Sigmoid colon (tissue), 7 donors: ENCODE data around the gene COLEC12. TPM values are rescaled to one million over a fixed set of nuclear protein-coding genes. Genes with fewer than 3 reads are reported as not detected.

ENCODE experiments used
- DNase-seq: peaks from one replicate; pipeline ENCODE4 v3.0.0-alpha.2; 2019
- H3K27ac ChIP-seq, 4 donors: fragments of 200-600 bp; sonication (generic); one replicate each; pipeline ENCODE4 v1.5.1; 2016 to 2019; ENCODE audit warnings: mild to moderate bottlenecking in 1 of 4
- H3K27me3 ChIP-seq, 3 donors: fragments of 200-600 bp; sonication (generic); one replicate each; pipeline ENCODE4 v1.5.1; 2019; ENCODE audit warnings: mild to moderate bottlenecking in 1 of 3
- H3K36me3 ChIP-seq, 4 donors: fragments of 200-600 bp; sonication (generic); one replicate each; pipeline ENCODE4 v1.5.1; 2016 to 2019
- H3K4me1 ChIP-seq, 4 donors: fragments of 200-600 bp; sonication (generic); one replicate each; pipeline ENCODE4 v1.5.1; 2017 to 2019
- H3K4me3 ChIP-seq, 4 donors: fragments of 200-600 bp; sonication (generic); one replicate each; pipeline ENCODE4 v1.5.1; 2017 to 2019; ENCODE audit warnings: mild to moderate bottlenecking in 2 of 4, moderate library complexity in 1 of 4
- H3K9me3 ChIP-seq, 4 donors: fragments of 200-600 bp in 3 of 4; sonication (generic) in 3 of 4; one replicate each; pipeline versions ENCODE4 v1.5.1 to v1.6.1; 2013 to 2019
- EP300 ChIP-seq, 4 donors: sonication (generic); formaldehyde crosslinking; IDR thresholded peaks; one replicate each; pipeline ENCODE4 v1.6.1; 2017; ENCODE audit warnings: antibody characterized with exemption in 4 of 4
- POLR2A ChIP-seq, 2 donors: fragments of 450-650 bp; IDR thresholded peaks; one replicate each; pipeline ENCODE4 v1.6.1; 2016; ENCODE audit warnings: antibody characterized with exemption in 2 of 2, mild to moderate bottlenecking in 2 of 2, moderate library complexity in 2 of 2
- POLR2AphosphoS5 ChIP-seq, 4 donors: sonication (generic); formaldehyde crosslinking; IDR thresholded peaks; one replicate each; pipeline ENCODE4 v1.6.1; 2017; ENCODE audit warnings: antibody characterized with exemption in 4 of 4
- WGBS, 2 donors: extraction: QIAGEN DNeasy Blood & Tissue Kit; methylation state at CpG; one replicate each; pipeline ENCODE4 v1.1.7; 2013; 5-methylcytosine and 5-hydroxymethylcytosine counted together
- intact Hi-C: fragments of 100-400 bp; cut with DNase I; formaldehyde crosslinking; loops from one replicate; pipeline ENCODE4 v1.15.1; 2023
- polyA plus RNA-seq, 3 donors: library from polyadenylated mRNA; stranded (reverse); fragments of 200-250 nt; gene quantifications; one replicate each; pipeline ENCODE4 v1.2.3, GENCODE V29; 2013
- total RNA-seq, 4 donors: library from RNA; depleted of rRNA; stranded (reverse); fragments of >200 nt; gene quantifications; one replicate each; pipeline ENCODE4 v1.1.0, GENCODE V29; 2016
- TF ChIP-seq, protein P1 (sequence below), 4 experiments: fragments of 450-650 bp in 3 of 4; fragments of 200-600 bp in 1 of 4; IDR thresholded peaks; one replicate each; pipeline ENCODE4 v1.5.1; 2016 to 2019; ENCODE audit warnings: antibody characterized with exemption in 4 of 4, mild to moderate bottlenecking in 3 of 4, moderate library complexity in 2 of 4
- donor health status: healthy with polysubstance abuse.
- donor health status: Bipolar disorder and iron deficiency.
- donor health status: healthy.

The COLEC12 gene
- total and polyA plus RNA-seq, 7 donors = 0.69 to 24.7 (median 15.9) TPM

DNA sequence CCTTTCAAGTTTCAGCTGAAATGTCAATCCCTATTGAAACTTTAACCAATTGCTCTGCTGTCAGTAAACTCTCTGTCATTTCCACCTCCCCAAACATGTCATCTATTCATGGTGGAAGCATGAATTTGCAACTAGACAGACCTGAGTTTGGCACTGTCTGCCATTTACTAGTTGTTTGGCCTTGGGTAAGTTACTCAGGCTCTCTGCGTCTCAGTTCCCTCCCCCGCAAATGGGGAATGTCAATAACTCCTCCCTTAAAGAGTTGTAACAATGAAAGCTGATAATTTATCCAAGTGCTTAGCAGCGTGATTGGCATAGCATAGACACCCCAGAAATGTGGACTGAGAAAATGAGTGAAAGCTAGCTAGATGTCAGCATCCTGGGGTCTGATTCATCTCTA lies 159.4 kb downstream of the COLEC12 start:
- DNase-seq = no peak
- no peak overlapping the region for H3K4me3 ChIP-seq
- H3K27me3 ChIP-seq = no peaks in the 10 kb centered on the region
- H3K9me3 ChIP-seq = no peaks in the 10 kb centered on the region
- peaks cover 0 to 26% (median 20%) of the 10 kb centered on the region in 4 donors for H3K4me1 ChIP-seq
- H3K27ac ChIP-seq = peak overlapping the region in 3 of 4 donors; percentile 63 to 77 (median 71)
- 61 to 85% methylated on average over 3 of the region's 3 CpGs for WGBS, 2 donors
- intact Hi-C loops = loop anchor here (5.0 kb wide), 2 partner anchors 36 to 116 kb away; no protein-coding TSS in a partner anchor
- TF ChIP-seq, protein P1, sequence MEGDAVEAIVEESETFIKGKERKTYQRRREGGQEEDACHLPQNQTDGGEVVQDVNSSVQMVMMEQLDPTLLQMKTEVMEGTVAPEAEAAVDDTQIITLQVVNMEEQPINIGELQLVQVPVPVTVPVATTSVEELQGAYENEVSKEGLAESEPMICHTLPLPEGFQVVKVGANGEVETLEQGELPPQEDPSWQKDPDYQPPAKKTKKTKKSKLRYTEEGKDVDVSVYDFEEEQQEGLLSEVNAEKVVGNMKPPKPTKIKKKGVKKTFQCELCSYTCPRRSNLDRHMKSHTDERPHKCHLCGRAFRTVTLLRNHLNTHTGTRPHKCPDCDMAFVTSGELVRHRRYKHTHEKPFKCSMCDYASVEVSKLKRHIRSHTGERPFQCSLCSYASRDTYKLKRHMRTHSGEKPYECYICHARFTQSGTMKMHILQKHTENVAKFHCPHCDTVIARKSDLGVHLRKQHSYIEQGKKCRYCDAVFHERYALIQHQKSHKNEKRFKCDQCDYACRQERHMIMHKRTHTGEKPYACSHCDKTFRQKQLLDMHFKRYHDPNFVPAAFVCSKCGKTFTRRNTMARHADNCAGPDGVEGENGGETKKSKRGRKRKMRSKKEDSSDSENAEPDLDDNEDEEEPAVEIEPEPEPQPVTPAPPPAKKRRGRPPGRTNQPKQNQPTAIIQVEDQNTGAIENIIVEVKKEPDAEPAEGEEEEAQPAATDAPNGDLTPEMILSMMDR (IDR thresholded peaks at IDR 0.05) = no peak
- TF ChIP-seq POLR2AphosphoS5 (IDR thresholded peaks at IDR 0.05) (no peak), POLR2A (IDR thresholded peaks at IDR 0.05) (no peak), EP300 (IDR thresholded peaks at IDR 0.05) (no peak)
- no peaks in the 10 kb centered on the region for H3K36me3 ChIP-seq

DNA sequence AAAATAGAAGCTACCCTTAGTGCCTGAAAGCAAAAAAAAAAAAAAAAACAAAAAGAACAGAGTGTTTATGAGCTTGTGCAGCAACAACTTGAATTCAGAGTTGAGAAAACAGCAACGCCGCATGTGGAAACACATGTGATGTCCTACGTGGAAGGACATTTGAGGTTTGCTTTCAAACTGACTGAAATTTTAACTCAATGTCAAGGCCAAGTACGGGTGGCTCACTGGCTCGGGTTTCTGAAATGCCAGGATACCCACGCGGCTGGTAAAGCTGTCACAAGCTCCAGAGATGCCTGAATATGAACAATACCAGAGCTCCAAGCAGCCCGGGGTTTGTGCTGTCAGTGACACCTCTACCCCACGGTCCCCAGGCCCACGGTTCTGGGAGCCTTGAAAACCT lies 160.5 kb downstream of the COLEC12 start:
- Histone ChIP-seq H3K4me1 (peaks cover 0 to 26% (median 20%) of the 10 kb centered on the region in 4 donors), H3K36me3 (no peaks in the 10 kb centered on the region), H3K4me3 (no peak overlapping the region), H3K9me3 (no peaks in the 10 kb centered on the region), H3K27ac (peak overlapping the region in 3 of 4 donors; percentile 63 to 77 (median 71)), H3K27me3 (no peaks in the 10 kb centered on the region)
- 82 to 88% methylated on average over 10 of the region's 10 CpGs for WGBS, 2 donors
- DNase-seq = peak; percentile 84
- TF ChIP-seq EP300 (IDR thresholded peaks at IDR 0.05) (peak in 2 of 4 donors; percentile 47 to 51), POLR2A (IDR thresholded peaks at IDR 0.05) (no peak), POLR2AphosphoS5 (IDR thresholded peaks at IDR 0.05) (peak; percentile 32 to 68 (median 57))
- TF ChIP-seq, protein P1 (IDR thresholded peaks at IDR 0.05) = no peak
- intact Hi-C loops = loop anchor here (5.0 kb wide), 2 partner anchors 37 to 117 kb away; no protein-coding TSS in a partner anchor

DNA sequence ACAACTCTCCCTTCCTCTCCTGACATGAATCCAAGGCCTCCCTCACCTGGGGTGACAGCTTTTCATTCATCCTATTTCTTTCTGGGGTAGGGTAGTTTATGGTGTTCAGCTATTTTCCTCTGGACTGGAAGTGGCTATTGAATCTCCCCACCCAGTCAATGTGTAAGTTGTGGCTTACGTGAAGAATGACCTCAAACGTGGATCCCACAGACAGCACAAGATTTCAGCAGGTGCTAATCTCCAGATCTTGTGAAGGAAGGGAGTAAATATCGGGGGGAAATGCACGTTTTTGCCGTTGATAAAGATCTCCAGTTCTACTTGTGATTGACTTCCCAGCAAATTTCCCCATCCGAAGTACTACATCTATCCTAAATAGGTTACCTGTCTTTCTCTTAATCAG lies 161.3 kb downstream of the COLEC12 start:
- 71 to 72% methylated on average over 6 of the region's 6 CpGs for WGBS, 2 donors

DNA sequence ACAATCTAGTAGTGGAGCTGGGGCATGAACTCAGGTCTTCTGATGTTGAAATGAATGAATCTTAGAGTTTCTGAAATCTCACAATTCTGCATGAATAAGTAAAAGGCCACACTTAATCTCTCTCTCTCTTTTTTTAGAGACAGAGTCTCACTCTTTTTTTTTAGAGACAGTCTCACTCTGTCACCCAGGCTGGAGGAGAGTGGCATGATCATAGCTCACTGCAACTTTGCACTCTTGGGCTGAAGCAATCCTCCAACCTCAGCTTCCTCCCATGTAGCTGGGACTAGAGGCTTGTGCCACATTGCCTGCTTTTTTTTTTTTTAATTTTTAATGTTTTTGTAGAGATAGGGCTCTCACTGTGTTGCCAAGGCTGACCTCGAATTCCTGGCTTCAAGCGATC lies 163.8 kb downstream of the COLEC12 start:
- intact Hi-C loops = no loop called here
- Histone ChIP-seq H3K9me3 (no peaks in the 10 kb centered on the region), H3K27me3 (no peaks in the 10 kb centered on the region), H3K4me3 (no peak overlapping the region), H3K27ac (no peak overlapping the region), H3K36me3 (no peaks in the 10 kb centered on the region), H3K4me1 (peaks cover 0 to 48% (median 42%) of the 10 kb centered on the region in 4 donors)
- TF ChIP-seq POLR2AphosphoS5 (IDR thresholded peaks at IDR 0.05) (no peak), EP300 (IDR thresholded peaks at IDR 0.05) (no peak), POLR2A (IDR thresholded peaks at IDR 0.05) (no peak)
- TF ChIP-seq, protein P1 (IDR thresholded peaks at IDR 0.05) = no peak
- DNase-seq = no peak
- WGBS, 2 donors = 71 to 79% methylated on average over 2 of the region's 2 CpGs

More for the DNA sequence above, 161.3 kb downstream of the COLEC12 start:
- Histone ChIP-seq H3K4me1 (peaks cover 0 to 26% (median 20%) of the 10 kb centered on the region in 4 donors), H3K27ac (peak overlapping the region in 3 of 4 donors; percentile 63 to 77 (median 71)), H3K9me3 (no peaks in the 10 kb centered on the region), H3K4me3 (no peak overlapping the region), H3K36me3 (no peaks in the 10 kb centered on the region), H3K27me3 (no peaks in the 10 kb centered on the region)
- intact Hi-C loops = no loop called here
- TF ChIP-seq POLR2AphosphoS5 (IDR thresholded peaks at IDR 0.05) (no peak), EP300 (IDR thresholded peaks at IDR 0.05) (no peak), POLR2A (IDR thresholded peaks at IDR 0.05) (no peak)
- TF ChIP-seq, protein P1 (IDR thresholded peaks at IDR 0.05) = no peak
- no peak for DNase-seq

DNA sequence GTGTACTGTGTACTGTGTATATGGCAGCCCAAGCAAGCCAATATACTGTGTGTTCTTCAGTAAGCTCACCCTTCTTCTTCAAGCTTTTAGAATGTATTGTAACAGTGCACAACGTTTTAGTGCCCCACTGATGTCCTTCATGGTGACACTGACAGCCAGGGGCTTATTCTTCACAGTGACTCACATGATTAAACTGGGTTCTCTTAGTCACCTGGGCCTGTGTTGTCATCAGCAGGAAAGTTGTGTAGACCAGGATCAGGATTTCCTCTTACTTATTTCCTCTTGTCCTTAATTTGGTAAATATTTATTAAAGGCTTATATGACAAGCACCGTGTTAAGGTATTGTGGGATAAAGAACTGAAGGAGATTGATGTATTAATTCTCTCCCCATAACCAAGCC lies 164.8 kb downstream of the COLEC12 start:
- no peak for TF ChIP-seq POLR2AphosphoS5 (IDR thresholded peaks at IDR 0.05)
- TF ChIP-seq EP300 (IDR thresholded peaks at IDR 0.05) = no peak
- TF ChIP-seq, protein P1 (IDR thresholded peaks at IDR 0.05) = no peak
- no peak for TF ChIP-seq POLR2A (IDR thresholded peaks at IDR 0.05)
- H3K27ac ChIP-seq = no peak overlapping the region
- WGBS, 2 donors = 56 to 66% methylated on average over 2 of the region's 2 CpGs
- no peaks in the 10 kb centered on the region for H3K36me3 ChIP-seq
- DNase-seq = no peak
- no peak overlapping the region for H3K4me3 ChIP-seq
- H3K4me1 ChIP-seq = peaks cover 0 to 48% (median 43%) of the 10 kb centered on the region in 4 donors
- no peaks in the 10 kb centered on the region for H3K9me3 ChIP-seq
- intact Hi-C loops = no loop called here
- no peaks in the 10 kb centered on the region for H3K27me3 ChIP-seq
